T-helper 1 cell treated with Interleukin-12 subunit alpha and Interleukin-12 subunit beta and Interleukin-4 antibody, amounts not matched to agents 30 ng/mL and 1 ng/mL, for 36 hours (primary cell): ENCODE data around the gene IMMP2L. TPM values are rescaled to one million over a fixed set of nuclear protein-coding genes. Genes with fewer than 3 reads are reported as not detected.
"Not testable (repeated sequence)": the region's sequence is repeated elsewhere in the genome, so short reads cannot be mapped to it uniquely, and the experiment has no call there.

Source experiments
- intact Hi-C: fragments of 100-400 bp; cut with micrococcal nuclease; formaldehyde crosslinking; loops from one replicate; pipeline ENCODE4 v1.15.1; 2024
- total RNA-seq: library from RNA; stranded (reverse); gene quantifications from 2 replicates; pipeline ENCODE4 v1.2.3, GENCODE V29; 2022

Gene IMMP2L
- total RNA-seq, 1 donor from 2014 or later: 10.4 TPM

DNA sequence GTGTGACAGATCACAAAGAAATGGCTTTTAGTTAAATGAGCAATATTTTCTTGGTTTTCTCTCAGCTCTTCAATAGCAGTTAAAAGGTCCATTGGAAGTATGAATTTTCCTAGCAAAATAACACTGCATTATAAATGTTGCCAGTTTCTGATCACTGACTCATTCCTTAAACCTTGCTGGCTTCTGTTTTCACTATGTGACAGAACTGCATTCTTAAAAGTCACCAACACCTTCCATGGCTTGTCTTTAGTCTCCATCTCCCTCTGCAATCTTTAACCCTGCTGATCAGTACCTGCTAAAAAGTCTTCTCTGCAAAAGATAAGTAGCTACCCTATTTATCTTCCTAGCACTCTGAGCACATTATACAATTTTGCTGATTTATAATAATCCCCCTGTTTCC, 876.4 kb downstream of the IMMP2L start:
- intact Hi-C loops: no loop called here

DNA sequence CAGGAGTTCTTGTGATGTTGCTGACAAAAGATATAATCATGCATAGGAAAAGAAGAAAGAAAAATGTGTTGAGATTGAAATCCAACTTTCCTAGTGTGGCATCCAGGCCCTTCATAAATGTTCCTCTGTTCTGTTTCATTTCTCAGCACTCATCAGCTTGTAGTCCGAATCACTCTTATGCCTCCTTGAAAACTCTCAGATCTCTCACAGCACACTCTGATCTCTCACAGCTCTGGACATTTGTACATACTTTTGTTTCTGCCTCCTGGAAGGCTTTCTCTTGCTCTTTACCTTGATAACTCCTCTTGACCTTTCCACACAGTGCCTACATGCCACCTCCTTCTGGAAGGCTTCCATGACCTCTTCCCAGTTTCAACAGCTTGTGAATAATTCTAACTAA, 880.4 kb downstream of the IMMP2L start:
- intact Hi-C loops: no loop called here

DNA sequence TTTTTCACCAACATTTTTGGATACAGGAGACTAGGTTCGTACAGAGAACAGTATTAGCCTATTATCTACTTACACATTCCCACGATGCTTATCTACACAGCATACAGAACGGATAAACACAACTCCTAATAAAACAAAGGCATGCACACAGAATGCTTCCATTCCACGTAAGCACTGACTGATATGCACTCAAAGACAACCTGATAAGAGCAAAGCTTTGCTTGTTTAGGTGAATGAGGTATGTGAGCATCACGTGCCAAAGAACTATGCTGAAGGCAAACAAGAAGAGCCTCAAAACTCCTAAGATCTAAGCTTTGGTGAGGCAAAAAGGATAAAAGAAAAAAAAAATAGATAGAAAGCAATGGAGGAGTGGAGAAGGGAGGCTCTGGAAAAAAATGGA, 884.9 kb downstream of the IMMP2L start:
- intact Hi-C loops: no loop called here

DNA sequence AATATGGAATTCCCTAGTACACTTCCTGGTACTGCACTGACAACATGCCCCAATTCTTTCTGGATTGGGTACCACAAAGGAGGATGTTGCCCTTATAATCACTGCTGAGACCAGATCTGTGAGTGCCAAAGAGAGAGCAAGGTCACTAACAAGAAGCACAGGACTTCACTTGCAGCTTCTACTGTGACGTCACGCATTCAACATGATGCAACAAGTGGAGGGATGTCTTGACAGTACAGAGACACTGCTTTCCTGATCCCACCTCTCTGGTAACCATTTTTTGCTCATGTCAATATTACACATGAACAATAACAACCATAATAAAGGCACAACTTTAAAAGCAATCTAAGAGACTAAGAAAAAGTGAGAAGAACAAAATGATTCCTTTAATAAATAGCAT, 885.5 kb downstream of the IMMP2L start:
- intact Hi-C loops: no loop called here

DNA sequence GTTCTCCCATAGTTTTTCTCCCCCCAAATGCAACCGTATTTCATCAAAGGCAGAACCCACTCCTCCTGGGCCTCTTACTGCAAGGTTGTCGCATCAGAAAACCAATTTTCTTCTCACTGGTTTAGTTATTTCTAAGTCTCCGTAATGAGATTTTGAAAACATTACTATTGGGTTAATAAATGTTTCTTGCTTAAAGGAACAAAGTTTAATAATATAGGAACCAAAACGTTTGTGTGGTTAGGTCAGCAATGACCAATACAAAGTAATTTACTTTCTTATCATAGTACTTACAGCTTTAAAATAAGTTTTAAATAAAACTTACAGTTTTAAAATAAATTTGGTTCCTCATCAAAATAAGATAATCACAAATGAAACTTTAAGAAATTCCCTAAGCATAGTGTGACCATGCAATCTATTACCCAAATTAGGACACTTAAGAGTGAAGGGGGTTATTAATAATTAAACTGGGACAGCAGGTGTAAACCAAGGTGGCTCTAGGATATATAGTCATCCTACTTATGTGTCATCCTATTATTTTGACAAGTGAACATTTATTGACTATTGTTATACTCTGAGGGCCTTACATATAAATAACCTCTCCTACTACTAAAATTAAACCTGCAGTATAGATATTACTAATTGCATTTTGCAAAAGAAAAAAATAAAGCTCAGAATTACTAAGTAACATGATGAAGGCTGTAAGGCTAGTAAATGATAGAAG, 886.7 kb downstream of the IMMP2L start:
- intact Hi-C loops: no loop called here

DNA sequence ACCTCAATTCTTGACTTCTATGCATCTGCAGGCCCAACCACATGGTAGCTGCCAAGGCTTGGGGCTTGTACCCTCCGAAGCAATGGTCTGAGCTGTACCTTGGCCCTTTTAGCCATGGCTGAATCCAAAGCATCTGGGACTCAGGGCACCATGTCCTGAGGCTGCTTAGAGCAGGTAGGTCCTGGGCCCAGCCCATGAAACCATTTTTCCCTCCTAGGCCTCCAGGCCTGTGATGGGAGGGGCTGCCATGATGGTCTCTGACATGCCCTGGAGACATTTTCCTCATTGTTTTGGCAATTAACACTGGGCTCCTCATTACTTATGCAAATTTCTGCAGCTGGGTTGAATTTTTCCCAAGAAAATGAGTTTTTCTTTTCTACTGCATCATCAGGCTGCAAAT, 889.1 kb downstream of the IMMP2L start:
- intact Hi-C loops: no loop called here

DNA sequence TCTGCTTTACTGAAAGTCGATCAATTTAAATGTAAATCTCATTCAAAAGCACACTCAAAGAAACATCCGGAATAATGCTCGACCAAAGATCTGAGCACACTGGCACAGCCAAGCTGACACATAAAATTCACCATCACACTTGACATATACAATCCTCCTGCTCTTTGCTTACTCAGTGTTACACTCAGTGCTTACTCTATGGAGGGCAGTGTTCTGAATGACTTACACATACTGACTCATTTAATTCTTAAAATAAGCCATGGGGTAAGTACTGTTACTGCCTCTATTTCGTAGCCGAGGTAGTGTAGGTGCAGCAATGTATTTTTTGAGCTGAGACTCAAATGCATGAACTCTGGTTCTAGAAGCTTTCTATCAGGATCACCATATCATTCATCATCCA, 892.9 kb downstream of the IMMP2L start:
- intact Hi-C loops: no loop called here

DNA sequence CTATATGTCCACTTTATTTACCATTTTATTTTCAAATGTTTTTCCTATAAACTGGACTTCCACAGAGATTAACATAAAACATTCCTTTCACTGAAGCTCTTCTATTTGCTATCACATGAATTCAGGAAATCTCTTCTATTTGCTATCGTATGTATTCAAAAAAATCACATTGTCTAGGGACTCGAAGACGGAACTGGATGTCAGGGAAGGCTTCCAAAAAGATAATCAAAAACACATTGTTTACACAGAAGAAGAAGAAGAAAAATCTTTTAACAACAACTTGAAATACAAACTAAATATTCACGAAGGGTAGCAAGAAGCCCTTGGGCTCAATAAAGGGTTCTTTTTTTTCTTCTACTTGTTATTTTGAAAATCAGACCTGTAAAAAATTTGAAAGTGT, 897.5 kb downstream of the IMMP2L start:
- intact Hi-C loops: no loop called here

DNA sequence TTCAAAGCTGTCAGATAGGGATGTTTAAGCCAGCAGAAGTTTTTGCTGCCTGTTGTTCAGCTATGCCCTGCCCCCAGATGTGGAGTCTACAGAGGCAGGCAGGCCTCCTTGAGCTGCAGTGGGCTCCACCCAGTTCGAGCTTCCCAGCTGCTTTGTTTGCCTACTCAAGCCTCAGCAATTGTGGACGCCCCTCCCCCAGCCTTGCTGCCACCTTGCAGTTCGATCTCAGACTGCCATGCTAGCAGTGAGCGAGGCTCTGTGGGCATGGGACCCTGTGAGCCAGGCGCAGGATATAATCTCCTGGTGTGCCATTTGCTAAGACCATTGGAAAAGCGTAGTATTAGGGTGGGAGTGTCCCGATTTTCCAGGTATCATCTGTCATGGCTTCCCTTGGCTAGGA, 901.7 kb downstream of the IMMP2L start:
- intact Hi-C loops: not testable (repeated sequence)

DNA sequence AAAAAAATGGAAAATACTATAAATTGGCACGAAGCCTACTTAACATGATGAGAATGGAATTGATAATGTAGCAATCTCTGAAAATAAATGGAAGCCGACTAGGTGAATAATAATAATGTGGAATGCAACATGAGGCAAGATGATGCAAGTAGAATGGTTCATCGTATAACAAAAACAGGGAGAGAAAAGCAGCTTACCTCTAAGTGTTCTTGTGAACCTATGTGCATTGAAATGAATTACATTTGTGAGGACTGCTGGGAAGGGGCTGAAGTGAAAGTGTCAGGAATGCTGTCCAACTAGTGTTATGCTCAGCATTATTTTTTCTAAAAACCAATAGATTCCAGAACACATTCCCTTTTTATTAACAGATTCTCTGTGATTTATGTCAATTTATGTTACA, 912.0 kb downstream of the IMMP2L start:
- intact Hi-C loops: no loop called here

DNA sequence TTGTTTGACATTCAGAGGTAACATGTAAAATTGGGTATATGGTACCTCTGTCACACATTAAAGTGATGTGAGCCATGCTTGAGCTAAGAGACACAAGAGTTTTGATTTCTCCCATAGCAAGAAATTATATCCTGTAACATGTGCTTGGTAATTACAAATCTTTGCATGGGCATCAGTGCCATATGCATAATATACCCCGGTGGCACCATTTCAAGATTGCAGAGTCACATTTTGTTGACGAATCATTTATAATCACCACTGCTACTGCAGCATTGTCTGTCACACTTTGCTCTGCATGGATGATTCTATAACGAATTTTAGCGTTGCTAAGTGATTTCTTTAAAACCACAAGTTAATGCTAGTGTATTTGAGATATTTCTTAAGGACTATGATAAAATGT, 915.0 kb downstream of the IMMP2L start:
- intact Hi-C loops: no loop called here

DNA sequence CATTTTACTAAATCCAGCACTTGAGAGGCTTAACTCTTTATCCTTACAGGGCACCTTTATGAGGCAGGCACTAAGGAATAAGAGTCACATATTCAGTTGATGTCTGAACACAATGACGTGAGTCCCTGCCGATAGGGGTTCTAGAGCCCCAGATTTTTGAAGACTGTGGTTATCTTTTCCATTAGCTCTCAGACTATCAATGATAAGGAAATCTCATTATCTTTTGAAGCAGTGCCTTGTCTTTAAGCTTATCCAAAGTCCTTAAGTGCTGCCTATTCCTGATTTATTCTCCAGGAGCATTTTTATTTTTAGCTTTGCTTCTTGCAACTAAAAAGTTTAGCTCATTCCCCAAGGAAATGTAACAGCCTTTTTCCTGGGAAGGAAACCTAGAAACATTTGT, 915.5 kb downstream of the IMMP2L start:
- intact Hi-C loops: no loop called here

DNA sequence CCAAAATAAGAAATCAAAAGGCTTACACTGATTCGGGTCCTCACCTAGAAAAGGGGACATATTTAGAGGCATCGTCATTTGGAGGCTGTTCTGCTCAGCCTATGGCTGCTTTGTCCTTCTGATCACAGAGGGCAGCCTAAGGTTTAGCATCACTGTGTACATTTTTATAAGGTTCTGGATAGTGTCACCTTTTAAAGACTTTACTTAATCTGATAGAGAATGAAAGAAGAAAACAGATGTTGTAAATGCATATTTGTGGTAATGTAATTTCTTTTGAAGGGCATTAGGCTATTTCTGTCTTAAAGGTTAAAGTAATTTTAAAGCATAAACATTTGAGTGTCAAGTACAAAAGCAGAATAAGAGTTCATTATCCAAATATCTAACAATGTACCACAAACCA, 916.7 kb downstream of the IMMP2L start:
- intact Hi-C loops: no loop called here

DNA sequence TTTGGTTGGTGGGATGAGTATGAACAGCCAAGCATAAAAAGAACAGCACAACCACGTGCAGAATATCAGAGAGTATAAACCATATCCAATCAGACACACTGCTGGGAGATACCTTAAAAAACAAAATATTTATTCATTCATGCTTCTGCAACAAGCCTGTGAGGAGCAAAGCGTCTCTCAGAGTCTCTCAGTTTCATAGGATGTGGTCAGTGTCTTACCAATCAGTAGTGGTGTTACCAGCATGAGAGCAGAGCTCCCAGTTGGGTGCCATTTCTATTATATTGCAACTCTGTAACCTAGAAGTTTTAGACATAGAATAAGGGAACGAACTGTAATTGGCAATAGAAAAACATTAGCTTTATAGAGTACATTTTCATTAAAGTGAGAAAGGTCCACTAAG, 917.2 kb downstream of the IMMP2L start:
- intact Hi-C loops: no loop called here

DNA sequence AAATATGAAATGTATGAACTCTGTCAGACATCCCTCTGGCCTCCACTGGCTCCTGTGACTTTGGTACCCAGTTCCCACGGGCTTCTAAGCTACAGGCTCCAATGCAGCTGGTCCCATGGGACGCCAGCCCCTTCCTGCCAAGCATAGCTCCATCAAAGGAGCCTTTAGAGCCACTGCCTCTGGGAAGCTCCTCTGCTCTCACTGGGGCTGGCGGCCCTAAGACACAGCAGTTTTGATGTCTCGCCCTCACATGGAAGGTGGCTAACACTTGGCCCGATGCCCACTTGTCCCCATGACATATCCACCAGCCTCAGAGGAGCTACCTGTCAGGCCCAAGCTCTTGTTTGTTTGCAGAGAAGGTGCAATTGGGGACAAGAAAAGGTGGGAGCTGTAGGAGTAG, 925.0 kb downstream of the IMMP2L start:
- intact Hi-C loops: no loop called here

DNA sequence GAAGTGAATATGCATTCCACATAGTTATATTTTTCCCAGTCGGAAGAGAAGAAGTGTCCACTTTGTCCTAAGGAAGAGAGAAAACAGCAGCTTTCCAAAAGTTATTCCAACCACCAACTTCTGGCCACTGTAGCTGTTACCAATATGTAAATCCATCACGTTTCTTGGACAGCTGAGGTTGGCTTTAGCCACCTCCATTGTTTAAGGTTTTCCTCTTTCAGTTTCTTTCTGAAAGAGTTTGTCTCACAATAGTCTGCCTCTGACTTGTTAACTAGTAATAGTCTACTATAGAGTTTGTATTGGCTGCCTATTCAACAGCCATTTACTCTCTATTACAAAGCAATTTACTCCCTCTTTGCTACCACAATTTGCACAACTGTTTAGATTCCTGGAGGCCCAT, 929.0 kb downstream of the IMMP2L start:
- intact Hi-C loops: no loop called here

DNA sequence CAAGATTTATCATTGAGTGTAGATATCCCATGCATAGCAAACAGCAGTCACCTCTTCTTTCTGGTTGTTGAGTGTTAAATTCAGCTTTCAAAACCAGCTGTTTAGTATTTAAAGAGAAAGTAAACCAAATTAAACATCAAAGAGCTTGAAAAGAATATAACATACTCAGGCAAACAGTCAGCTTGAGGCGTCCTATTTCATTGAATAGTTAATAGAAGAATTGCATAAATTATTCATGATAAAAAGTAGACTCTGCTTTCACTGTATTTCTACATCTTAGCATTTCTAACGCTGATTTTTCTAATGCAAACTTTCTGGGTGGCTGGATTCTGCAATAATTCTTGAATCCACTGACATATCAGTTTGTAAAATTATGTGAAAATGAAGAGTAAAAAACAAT, 935.9 kb downstream of the IMMP2L start:
- intact Hi-C loops: no loop called here

DNA sequence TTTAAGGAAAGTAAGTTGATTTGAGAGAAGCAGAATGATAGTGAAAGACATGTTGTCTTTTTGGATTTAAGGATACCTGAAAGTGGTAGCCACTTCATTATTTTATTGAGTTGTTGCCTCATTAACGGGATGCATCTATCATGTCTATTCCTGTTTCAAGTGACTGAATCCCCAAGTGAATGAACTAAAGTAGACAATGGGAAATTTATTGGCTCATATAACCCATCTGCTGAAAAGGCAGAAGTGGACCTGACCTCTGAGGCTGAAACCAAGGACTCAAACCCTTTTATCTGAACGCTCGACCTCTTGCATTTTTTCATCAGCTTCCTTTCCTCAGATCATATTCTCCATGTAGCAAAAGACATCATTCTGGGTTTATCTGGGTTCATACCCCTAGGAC, 937.0 kb downstream of the IMMP2L start:
- intact Hi-C loops: no loop called here

DNA sequence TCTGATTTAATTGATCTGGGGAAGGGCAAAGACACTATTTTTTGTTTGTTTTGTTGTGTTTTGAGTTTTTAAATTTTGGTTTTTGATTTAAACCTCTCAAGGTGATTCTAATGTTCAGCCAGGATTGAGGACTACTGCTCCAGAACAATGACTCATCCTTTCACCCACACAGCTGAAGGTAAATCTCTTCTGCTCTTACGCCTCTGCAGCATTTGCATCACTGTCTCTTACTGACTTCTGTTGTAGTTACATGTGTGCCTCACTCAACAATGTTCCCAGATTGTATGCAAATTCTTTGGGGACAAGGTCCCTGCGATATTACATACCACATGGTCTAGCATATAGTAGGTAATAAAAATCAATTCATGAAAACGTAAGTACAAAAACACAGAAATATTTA, 938.9 kb downstream of the IMMP2L start:
- intact Hi-C loops: no loop called here

DNA sequence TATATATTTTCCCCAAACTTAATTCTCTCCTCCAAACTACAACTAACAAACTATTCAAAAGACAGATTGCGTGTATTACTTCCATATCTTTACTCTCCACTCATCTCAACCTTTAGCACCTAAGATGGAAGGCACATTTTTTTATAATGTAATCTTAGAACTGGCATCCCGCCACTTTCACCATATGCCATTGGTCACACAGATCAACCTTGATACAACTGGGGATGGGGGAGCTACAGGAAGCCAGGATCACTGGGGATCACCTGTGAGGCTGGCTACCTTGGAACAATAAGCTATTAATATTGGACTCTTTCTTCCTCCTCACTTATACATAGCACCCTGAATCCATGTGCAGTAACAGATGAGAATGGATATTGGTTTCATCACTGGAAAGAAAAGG, 941.0 kb downstream of the IMMP2L start:
- intact Hi-C loops: no loop called here

DNA sequence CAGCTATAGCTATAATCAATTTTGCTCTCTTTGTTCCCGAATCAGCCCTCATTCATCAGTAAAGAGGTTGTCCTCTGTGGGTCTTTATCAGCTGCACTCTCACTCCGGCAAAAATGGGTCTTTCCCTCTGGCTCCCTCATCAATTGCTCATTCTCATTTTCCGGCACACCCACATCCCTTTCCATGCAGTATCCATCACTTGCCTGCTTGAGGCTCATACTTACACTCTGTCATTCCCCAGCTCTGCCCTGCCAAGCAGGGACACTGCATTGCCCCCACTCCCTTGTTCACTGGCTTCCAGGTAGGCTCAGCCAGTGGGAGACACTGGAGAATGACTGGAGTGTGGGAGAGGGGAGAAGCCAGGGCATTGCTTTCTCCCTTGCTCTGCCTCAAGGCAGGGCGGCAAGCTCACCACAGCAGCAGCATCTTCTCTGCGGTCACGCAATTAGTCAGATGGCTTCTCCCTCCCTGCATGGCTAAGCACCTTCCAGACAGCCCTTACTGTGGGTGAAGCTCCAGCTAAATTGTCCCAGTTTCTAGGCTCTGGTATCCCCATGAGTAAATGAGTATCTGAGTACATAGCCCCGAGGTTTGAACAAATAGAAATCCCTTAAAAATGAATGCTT, 942.1 kb downstream of the IMMP2L start:
- intact Hi-C loops: no loop called here
